Measurements from ENCODE around the gene SLC38A5. TPM values are rescaled to one million over a fixed set of nuclear protein-coding genes. Genes with fewer than 3 reads are reported as not detected.
A peak's percentile ranks its signal among the peaks of the same experiment; 100 is the strongest.

The SLC38A5 gene
- total RNA-seq, 6 experiments from 2014 or later = 0.40 to 0.91 (median 0.79) TPM; not detected in 1

GRCh38 chrX:48474127-48474526 lies 4.1 kb upstream of the SLC38A5 start:
- peak; percentile 1 for DNase-seq
- Mint-ChIP-seq H3K36me3 (ENCODE audit: low read depth) (peaks cover 15% of the 10 kb centered on the region; the same call in 1 of the 2 replicates), H3K4me1 (ENCODE audit: low read depth) (peaks cover 12% of the 10 kb centered on the region), H3K27me3 (ENCODE audit: insufficient read depth) (peaks cover 2% of the 10 kb centered on the region), H3K4me3 (no peak overlapping the region), H3K9me3 (no peaks in the 10 kb centered on the region), H3K27ac (no peak overlapping the region)
- TF ChIP-seq CTCF (IDR thresholded peaks at IDR 0.05) = peak; percentile 37

- Mint-ChIP-seq H3K9me3 (no peaks in the 10 kb centered on the region), H3K27ac (no peak overlapping the region), H3K4me1 (ENCODE audit: low read depth) (peaks cover 12% of the 10 kb centered on the region), H3K36me3 (ENCODE audit: low read depth) (peaks cover 15% of the 10 kb centered on the region; the same call in 1 of the 2 replicates), H3K4me3 (no peak overlapping the region), H3K27me3 (ENCODE audit: insufficient read depth) (peaks cover 2% of the 10 kb centered on the region)
- TF ChIP-seq CTCF (IDR thresholded peaks at IDR 0.05) = no peak
- DNase-seq = no peak
These were observed 3.6 kb upstream of the SLC38A5 start for GRCh38 chrX:48473704-48473990.

GRCh38 chrX:48472851-48473703 lies 3.0 kb upstream of the SLC38A5 start:
- Mint-ChIP-seq H3K9me3 (no peaks in the 10 kb centered on the region), H3K27ac (no peak overlapping the region), H3K27me3 (ENCODE audit: insufficient read depth) (peaks cover 2% of the 10 kb centered on the region), H3K4me3 (no peak overlapping the region), H3K4me1 (ENCODE audit: low read depth) (peaks cover 12% of the 10 kb centered on the region), H3K36me3 (ENCODE audit: low read depth) (peaks cover 15% of the 10 kb centered on the region; the same call in 1 of the 2 replicates)
- TF ChIP-seq CTCF (IDR thresholded peaks at IDR 0.05) = no peak
- no peak for DNase-seq

- no peak overlapping the region for H3K4me3 Mint-ChIP-seq
- H3K27me3 Mint-ChIP-seq (ENCODE audit: insufficient read depth) = peaks cover 2% of the 10 kb centered on the region; the same call in 1 of the 2 replicates
- TF ChIP-seq CTCF (IDR thresholded peaks at IDR 0.05) = no peak
- H3K9me3 Mint-ChIP-seq = no peaks in the 10 kb centered on the region
- DNase-seq = no peak
- no peak overlapping the region for H3K27ac Mint-ChIP-seq
- H3K36me3 Mint-ChIP-seq (ENCODE audit: low read depth) = peaks cover 10% of the 10 kb centered on the region; the same call in 1 of the 2 replicates
- peaks cover 6% of the 10 kb centered on the region for H3K4me1 Mint-ChIP-seq (ENCODE audit: low read depth)
These were observed 2.2 kb upstream of the SLC38A5 start for GRCh38 chrX:48472225-48472624.

- no peak for DNase-seq
- no peaks in the 10 kb centered on the region; the same call in 1 of the 2 replicates for H3K27me3 Mint-ChIP-seq (ENCODE audit: insufficient read depth)
- H3K9me3 Mint-ChIP-seq = no peaks in the 10 kb centered on the region
- no peak overlapping the region for H3K27ac Mint-ChIP-seq
- TF ChIP-seq CTCF (IDR thresholded peaks at IDR 0.05) = no peak
- H3K36me3 Mint-ChIP-seq (ENCODE audit: low read depth) = peaks cover 2% of the 10 kb centered on the region; the same call in 1 of the 2 replicates
- H3K4me3 Mint-ChIP-seq = no peak overlapping the region
- no peaks in the 10 kb centered on the region for H3K4me1 Mint-ChIP-seq (ENCODE audit: low read depth)
These were observed 1.4 kb upstream of the SLC38A5 start for GRCh38 chrX:48471504-48471903.
